H1 (cell line): ENCODE data around the gene CXCL9. TPM values are rescaled to one million over a fixed set of nuclear protein-coding genes. Genes with fewer than 3 reads are reported as not detected.
A peak's percentile ranks its signal among the peaks of the same experiment; 100 is the strongest.

ENCODE experiments used
- polyA plus RNA-seq, 7 experiments: library from polyadenylated mRNA; depleted of rRNA in 3 of 7; stranded (reverse) in 5 of 7; unstranded in 2 of 7; fragments of >200 nt in 5 of 7; fragments of 200-250 nt in 2 of 7; gene quantifications; 1 replicate in 5 of 7; 2 replicates in 1 of 7; 4 replicates in 1 of 7; pipeline versions ENCODE4 v1.2.1 to v1.2.3, GENCODE V29; 2011 to 2013; ENCODE audit warnings: missing spikeins in 2 of 7, mixed read lengths in 2 of 7
- total RNA-seq: library from RNA; stranded (reverse); fragmentation: NEBNext Ultra II Directional; extraction: Animal tissue kit (Norgen Biotek cat#: 25700); gene quantifications from 2 replicates; pipeline ENCODE4 v1.2.1, GENCODE V29; 2021
- TF ChIP-seq, protein P1 (sequence below): fragments of 300-600 bp; sonication (generic); IDR thresholded peaks from 2 replicates; pipeline ENCODE4 v1.7.1; 2012; ENCODE audit warnings: low read length, moderate library complexity, mild to moderate bottlenecking, inconsistent platforms; ENCODE audit not compliant: insufficient replicate concordance
- TF ChIP-seq, protein P2 (sequence below): IDR thresholded peaks from 2 replicates; pipeline ENCODE4 v1.6.1; 2012; ENCODE audit warnings: inconsistent platforms

The CXCL9 gene
- total and polyA plus RNA-seq, 2 of the 8 experiments (the other 6 are each of a cell fraction or from before 2014, with no cell fraction given): not detected

DNA sequence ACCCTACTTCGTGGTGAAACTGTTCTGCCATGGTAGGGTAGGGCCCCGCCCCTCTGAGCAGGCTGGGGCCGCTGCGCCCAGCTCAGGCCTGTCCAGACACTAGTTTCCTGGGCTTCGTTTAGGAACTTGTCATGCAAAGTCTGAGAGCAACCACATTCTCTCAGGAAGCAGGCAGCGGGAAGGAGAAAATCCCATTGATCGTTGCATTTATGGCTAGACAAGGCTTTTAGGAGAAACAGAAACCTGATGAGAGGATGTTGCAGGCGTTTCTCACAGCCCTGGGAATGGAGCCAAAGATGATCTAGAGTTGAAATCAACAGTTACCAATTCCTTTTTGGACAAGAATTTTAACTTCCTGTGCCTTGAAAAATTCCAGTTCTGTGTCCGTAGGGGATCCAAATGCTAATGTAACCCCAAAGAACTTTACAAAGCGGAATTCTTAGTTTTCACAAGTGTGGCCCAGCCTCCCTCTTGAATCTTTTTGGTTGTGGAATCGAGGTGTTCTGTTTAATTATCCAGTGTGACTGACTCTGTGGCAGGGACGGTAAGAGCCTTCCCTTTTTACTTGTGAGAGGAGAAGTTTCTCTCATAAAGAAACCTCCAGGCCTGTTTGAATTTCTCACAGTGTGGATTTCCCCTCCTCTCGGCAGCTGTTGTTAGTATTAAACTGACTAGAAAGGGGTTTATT is 4.5 kb upstream of the CXCL9 start (continued):
- TF ChIP-seq, protein P1, sequence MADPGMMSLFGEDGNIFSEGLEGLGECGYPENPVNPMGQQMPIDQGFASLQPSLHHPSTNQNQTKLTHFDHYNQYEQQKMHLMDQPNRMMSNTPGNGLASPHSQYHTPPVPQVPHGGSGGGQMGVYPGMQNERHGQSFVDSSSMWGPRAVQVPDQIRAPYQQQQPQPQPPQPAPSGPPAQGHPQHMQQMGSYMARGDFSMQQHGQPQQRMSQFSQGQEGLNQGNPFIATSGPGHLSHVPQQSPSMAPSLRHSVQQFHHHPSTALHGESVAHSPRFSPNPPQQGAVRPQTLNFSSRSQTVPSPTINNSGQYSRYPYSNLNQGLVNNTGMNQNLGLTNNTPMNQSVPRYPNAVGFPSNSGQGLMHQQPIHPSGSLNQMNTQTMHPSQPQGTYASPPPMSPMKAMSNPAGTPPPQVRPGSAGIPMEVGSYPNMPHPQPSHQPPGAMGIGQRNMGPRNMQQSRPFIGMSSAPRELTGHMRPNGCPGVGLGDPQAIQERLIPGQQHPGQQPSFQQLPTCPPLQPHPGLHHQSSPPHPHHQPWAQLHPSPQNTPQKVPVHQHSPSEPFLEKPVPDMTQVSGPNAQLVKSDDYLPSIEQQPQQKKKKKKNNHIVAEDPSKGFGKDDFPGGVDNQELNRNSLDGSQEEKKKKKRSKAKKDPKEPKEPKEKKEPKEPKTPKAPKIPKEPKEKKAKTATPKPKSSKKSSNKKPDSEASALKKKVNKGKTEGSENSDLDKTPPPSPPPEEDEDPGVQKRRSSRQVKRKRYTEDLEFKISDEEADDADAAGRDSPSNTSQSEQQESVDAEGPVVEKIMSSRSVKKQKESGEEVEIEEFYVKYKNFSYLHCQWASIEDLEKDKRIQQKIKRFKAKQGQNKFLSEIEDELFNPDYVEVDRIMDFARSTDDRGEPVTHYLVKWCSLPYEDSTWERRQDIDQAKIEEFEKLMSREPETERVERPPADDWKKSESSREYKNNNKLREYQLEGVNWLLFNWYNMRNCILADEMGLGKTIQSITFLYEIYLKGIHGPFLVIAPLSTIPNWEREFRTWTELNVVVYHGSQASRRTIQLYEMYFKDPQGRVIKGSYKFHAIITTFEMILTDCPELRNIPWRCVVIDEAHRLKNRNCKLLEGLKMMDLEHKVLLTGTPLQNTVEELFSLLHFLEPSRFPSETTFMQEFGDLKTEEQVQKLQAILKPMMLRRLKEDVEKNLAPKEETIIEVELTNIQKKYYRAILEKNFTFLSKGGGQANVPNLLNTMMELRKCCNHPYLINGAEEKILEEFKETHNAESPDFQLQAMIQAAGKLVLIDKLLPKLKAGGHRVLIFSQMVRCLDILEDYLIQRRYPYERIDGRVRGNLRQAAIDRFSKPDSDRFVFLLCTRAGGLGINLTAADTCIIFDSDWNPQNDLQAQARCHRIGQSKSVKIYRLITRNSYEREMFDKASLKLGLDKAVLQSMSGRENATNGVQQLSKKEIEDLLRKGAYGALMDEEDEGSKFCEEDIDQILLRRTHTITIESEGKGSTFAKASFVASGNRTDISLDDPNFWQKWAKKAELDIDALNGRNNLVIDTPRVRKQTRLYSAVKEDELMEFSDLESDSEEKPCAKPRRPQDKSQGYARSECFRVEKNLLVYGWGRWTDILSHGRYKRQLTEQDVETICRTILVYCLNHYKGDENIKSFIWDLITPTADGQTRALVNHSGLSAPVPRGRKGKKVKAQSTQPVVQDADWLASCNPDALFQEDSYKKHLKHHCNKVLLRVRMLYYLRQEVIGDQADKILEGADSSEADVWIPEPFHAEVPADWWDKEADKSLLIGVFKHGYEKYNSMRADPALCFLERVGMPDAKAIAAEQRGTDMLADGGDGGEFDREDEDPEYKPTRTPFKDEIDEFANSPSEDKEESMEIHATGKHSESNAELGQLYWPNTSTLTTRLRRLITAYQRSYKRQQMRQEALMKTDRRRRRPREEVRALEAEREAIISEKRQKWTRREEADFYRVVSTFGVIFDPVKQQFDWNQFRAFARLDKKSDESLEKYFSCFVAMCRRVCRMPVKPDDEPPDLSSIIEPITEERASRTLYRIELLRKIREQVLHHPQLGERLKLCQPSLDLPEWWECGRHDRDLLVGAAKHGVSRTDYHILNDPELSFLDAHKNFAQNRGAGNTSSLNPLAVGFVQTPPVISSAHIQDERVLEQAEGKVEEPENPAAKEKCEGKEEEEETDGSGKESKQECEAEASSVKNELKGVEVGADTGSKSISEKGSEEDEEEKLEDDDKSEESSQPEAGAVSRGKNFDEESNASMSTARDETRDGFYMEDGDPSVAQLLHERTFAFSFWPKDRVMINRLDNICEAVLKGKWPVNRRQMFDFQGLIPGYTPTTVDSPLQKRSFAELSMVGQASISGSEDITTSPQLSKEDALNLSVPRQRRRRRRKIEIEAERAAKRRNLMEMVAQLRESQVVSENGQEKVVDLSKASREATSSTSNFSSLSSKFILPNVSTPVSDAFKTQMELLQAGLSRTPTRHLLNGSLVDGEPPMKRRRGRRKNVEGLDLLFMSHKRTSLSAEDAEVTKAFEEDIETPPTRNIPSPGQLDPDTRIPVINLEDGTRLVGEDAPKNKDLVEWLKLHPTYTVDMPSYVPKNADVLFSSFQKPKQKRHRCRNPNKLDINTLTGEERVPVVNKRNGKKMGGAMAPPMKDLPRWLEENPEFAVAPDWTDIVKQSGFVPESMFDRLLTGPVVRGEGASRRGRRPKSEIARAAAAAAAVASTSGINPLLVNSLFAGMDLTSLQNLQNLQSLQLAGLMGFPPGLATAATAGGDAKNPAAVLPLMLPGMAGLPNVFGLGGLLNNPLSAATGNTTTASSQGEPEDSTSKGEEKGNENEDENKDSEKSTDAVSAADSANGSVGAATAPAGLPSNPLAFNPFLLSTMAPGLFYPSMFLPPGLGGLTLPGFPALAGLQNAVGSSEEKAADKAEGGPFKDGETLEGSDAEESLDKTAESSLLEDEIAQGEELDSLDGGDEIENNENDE: no peak
- TF ChIP-seq, protein P2, sequence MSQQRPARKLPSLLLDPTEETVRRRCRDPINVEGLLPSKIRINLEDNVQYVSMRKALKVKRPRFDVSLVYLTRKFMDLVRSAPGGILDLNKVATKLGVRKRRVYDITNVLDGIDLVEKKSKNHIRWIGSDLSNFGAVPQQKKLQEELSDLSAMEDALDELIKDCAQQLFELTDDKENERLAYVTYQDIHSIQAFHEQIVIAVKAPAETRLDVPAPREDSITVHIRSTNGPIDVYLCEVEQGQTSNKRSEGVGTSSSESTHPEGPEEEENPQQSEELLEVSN: 0 out of 2 replicates have a peak, but pooled peaks have one; percentile 3
